KMS-11 (cell line): Measurements from ENCODE around the gene EVI5.
"Not testable (repeated sequence)": the region's sequence is repeated elsewhere in the genome, so short reads cannot be mapped to it uniquely, and the experiment has no call there.

Source experiments
- H2AFZ ChIP-seq: fragments of 200-600 bp; sonication (generic); 2 replicates; pipeline ENCODE4 v1.6.1; 2016; ENCODE audit warnings: antibody characterized with exemption, mixed run types, low read depth
- H3K27ac ChIP-seq: fragments of 200-600 bp; sonication (generic); 2 replicates; pipeline ENCODE4 v1.6.1; 2016; ENCODE audit warnings: mild to moderate bottlenecking, mixed run types
- H3K27me3 ChIP-seq: fragments of 200-600 bp; sonication (generic); 2 replicates; pipeline ENCODE4 v1.6.1; 2017; ENCODE audit warnings: mild to moderate bottlenecking, low read depth, mixed run types, moderate library complexity; ENCODE audit not compliant: insufficient read depth
- H3K36me3 ChIP-seq: fragments of 200-600 bp; sonication (generic); 2 replicates; pipeline ENCODE4 v1.6.1; 2017; ENCODE audit warnings: mild to moderate bottlenecking, mixed run types; ENCODE audit not compliant: insufficient read depth
- H3K4me1 ChIP-seq: fragments of 200-600 bp; sonication (generic); 2 replicates; pipeline ENCODE4 v1.6.1; 2016; ENCODE audit warnings: mild to moderate bottlenecking, low read depth, mixed run types; ENCODE audit not compliant: poor library complexity, severe bottlenecking
- H3K4me2 ChIP-seq: fragments of 200-600 bp; sonication (generic); 2 replicates; pipeline ENCODE4 v1.7.0; 2016; ENCODE audit warnings: mild to moderate bottlenecking, mixed run types
- H3K4me3 ChIP-seq: fragments of 200-600 bp; sonication (generic); IDR thresholded peaks from 2 replicates; pipeline ENCODE4 v1.6.1; 2017; ENCODE audit warnings: low read depth, low read length, mixed read lengths; ENCODE audit not compliant: insufficient read depth
- H3K79me2 ChIP-seq: fragments of 200-600 bp; sonication (generic); 2 replicates; pipeline ENCODE4 v1.6.1; 2016; ENCODE audit warnings: low read depth, mixed run types; ENCODE audit not compliant: insufficient read depth
- H3K9ac ChIP-seq: fragments of 200-600 bp; sonication (generic); 2 replicates; pipeline ENCODE4 v1.6.1; 2016; ENCODE audit warnings: mild to moderate bottlenecking, mixed run types
- H4K20me1 ChIP-seq: fragments of 200-600 bp; sonication (generic); 2 replicates; pipeline ENCODE4 v1.6.1; 2016; ENCODE audit warnings: mild to moderate bottlenecking, mixed run types; ENCODE audit not compliant: insufficient read depth
- TF ChIP-seq, protein P1 (sequence below): fragments of 200-600 bp; sonication (generic); conservative IDR thresholded peaks from 2 replicates; pipeline ENCODE4 v1.6.1; 2017; ENCODE audit warnings: low read depth, mild to moderate bottlenecking, antibody characterized with exemption, low read length, moderate library complexity, mixed read lengths

The EVI5 gene

GRCh38 chr1:92657701-92658100, 127.2 kb downstream of the EVI5 start:
- no peaks in the 10 kb centered on the region for H3K27me3 ChIP-seq

DNA sequence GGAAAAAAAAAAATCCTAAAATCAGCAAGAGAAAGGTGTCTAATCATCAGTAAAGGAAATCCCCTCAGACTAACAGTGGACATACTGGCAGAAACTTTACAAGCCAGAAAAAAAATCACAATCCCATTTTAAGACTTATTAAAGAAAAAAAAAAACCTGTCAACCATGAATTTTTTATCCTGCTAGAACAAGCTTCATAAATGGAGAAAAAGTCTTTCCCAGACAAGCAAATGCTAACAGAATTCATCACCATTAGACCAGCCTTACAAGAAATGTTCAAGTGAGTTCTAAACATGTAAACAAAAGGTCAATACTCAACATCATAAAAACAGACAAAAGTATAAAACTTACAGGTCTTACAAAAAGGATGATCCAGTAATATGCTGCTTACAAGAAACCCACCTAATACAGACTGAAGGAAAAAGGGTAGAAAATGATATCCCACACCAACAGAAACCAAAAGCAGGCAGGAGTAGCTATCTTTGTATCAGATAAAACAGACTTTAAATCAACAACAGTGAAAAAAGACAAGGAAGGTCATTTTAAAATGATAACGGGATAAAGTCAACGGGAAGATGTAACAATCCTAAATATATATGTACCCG, 129.6 kb downstream of the EVI5 start:
- H3K27me3 ChIP-seq, result no peaks in the 10 kb centered on the region
- no peak overlapping the region for H3K4me2 ChIP-seq
- no peaks in the 10 kb centered on the region for H3K79me2 ChIP-seq
- TF ChIP-seq, protein P1, sequence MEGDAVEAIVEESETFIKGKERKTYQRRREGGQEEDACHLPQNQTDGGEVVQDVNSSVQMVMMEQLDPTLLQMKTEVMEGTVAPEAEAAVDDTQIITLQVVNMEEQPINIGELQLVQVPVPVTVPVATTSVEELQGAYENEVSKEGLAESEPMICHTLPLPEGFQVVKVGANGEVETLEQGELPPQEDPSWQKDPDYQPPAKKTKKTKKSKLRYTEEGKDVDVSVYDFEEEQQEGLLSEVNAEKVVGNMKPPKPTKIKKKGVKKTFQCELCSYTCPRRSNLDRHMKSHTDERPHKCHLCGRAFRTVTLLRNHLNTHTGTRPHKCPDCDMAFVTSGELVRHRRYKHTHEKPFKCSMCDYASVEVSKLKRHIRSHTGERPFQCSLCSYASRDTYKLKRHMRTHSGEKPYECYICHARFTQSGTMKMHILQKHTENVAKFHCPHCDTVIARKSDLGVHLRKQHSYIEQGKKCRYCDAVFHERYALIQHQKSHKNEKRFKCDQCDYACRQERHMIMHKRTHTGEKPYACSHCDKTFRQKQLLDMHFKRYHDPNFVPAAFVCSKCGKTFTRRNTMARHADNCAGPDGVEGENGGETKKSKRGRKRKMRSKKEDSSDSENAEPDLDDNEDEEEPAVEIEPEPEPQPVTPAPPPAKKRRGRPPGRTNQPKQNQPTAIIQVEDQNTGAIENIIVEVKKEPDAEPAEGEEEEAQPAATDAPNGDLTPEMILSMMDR, result no peak
- H4K20me1 ChIP-seq, result no peaks in the 10 kb centered on the region
- no peak overlapping the region for H3K4me3 ChIP-seq
- H2AFZ ChIP-seq, result no peak overlapping the region
- no peak overlapping the region for H3K27ac ChIP-seq
- H3K36me3 ChIP-seq, result no peaks in the 10 kb centered on the region
- H3K4me1 ChIP-seq, result peaks cover 3% of the 10 kb centered on the region
- H3K9ac ChIP-seq, result no peak overlapping the region

More at GRCh38 chr1:92657701-92658100, 127.2 kb downstream of the EVI5 start:
- no peak overlapping the region for H2AFZ ChIP-seq
- no peak overlapping the region for H3K27ac ChIP-seq
- peaks cover 6% of the 10 kb centered on the region for H3K4me1 ChIP-seq
- H3K9ac ChIP-seq, result no peak overlapping the region
- H3K4me3 ChIP-seq, result no peak overlapping the region
- H4K20me1 ChIP-seq, result no peaks in the 10 kb centered on the region
- TF ChIP-seq, protein P1, result no peak
- no peaks in the 10 kb centered on the region for H3K36me3 ChIP-seq
- H3K4me2 ChIP-seq, result no peak overlapping the region
- H3K79me2 ChIP-seq, result no peaks in the 10 kb centered on the region

- Histone ChIP-seq H3K79me2 (no peaks in the 10 kb centered on the region), H4K20me1 (no peaks in the 10 kb centered on the region), H3K9ac (no peak overlapping the region), H3K4me2 (no peak overlapping the region), H3K4me3 (no peak overlapping the region), H3K27ac (no peak overlapping the region), H2AFZ (no peak overlapping the region), H3K36me3 (no peaks in the 10 kb centered on the region), H3K4me1 (no peaks in the 10 kb centered on the region), H3K27me3 (no peaks in the 10 kb centered on the region)
- TF ChIP-seq, protein P1, result no peak
Observed at GRCh38 chr1:92653605-92654381, 131.1 kb downstream of the EVI5 start.

- not testable (repeated sequence) for H3K4me1 ChIP-seq, H4K20me1 ChIP-seq, H2AFZ ChIP-seq, H3K27ac ChIP-seq, H3K79me2 ChIP-seq, H3K4me3 ChIP-seq, H3K36me3 ChIP-seq, H3K27me3 ChIP-seq, H3K9ac ChIP-seq, H3K4me2 ChIP-seq
Observed at GRCh38 chr1:92640686-92641085, 144.2 kb downstream of the EVI5 start.

DNA sequence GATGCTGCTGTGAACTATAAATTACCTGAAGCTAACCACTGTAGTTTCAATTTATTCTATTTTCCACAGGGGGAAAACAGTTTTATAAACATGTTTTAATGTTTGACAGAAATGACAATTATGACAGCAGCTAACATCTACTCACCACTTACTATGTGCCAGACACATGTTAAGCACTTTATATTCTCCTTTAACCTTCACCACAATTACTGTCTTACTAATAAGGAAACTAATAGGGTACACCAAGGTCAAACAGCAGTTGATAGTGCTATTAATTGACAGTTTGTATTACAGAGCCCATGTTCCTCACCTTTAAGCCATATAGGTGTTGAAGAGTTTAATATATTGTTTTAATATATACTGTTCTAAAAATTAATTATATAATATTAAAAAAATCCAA, 146.4 kb downstream of the EVI5 start:
- Histone ChIP-seq H3K9ac (no peak overlapping the region), H3K27ac (no peak overlapping the region), H3K4me3 (no peak overlapping the region), H2AFZ (no peak overlapping the region), H3K4me1 (no peaks in the 10 kb centered on the region), H3K36me3 (no peaks in the 10 kb centered on the region), H3K27me3 (no peaks in the 10 kb centered on the region), H3K4me2 (no peak overlapping the region), H4K20me1 (no peaks in the 10 kb centered on the region), H3K79me2 (no peaks in the 10 kb centered on the region)
- TF ChIP-seq, protein P1, result no peak

DNA sequence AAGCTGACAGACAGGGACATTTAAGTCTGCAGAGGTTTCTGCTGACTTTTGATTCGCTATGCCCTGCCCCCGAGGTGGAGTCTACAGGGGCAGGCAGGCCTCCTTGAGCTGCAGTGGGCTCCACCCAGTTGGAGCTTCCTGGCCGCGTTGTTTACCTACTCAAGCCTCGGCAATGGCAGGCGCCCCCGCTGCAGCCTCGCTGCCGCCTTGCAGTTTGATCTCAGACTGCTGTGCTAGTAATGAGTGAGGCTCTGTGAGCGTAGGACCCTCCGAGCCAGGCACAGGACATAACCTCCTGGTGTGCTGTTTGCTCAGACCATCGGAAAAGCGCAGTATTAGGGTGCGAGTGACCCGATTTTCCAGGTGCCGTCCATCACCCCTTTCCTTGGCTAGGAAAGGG, 149.7 kb downstream of the EVI5 start:
- not testable (repeated sequence) for H3K27ac ChIP-seq, H3K9ac ChIP-seq, H4K20me1 ChIP-seq, H2AFZ ChIP-seq, H3K4me3 ChIP-seq, H3K36me3 ChIP-seq, H3K4me1 ChIP-seq, H3K27me3 ChIP-seq, H3K4me2 ChIP-seq, H3K79me2 ChIP-seq
